Ascending aorta (tissue), 2 donors: ENCODE measurements around the gene TDRD12. TPM values are rescaled to one million over a fixed set of nuclear protein-coding genes. Genes with fewer than 3 reads are reported as not detected.

ENCODE experiments used
- DNase-seq, 2 donors: peaks; one replicate each; pipeline ENCODE4 v3.0.0-alpha.2; 2019; ENCODE audit warnings: low spot score in 2 of 2
- H3K27ac ChIP-seq, 2 donors: fragments of 200-600 bp; sonication (generic); one replicate each; pipeline ENCODE4 v1.5.1; 2016 to 2017; ENCODE audit warnings: mild to moderate bottlenecking in 1 of 2
- H3K27me3 ChIP-seq: fragments of 200-600 bp; sonication (generic); one replicate; pipeline ENCODE4 v1.5.1; 2017
- H3K36me3 ChIP-seq, 2 donors: fragments of 200-600 bp; sonication (generic); one replicate each; pipeline ENCODE4 v1.5.1; 2016
- H3K4me1 ChIP-seq, 2 donors: fragments of 200-600 bp; sonication (generic); one replicate each; pipeline ENCODE4 v1.5.1; 2016 to 2017; ENCODE audit warnings: mild to moderate bottlenecking in 1 of 2
- H3K4me3 ChIP-seq, 2 donors: fragments of 200-600 bp; sonication (generic); one replicate each; pipeline ENCODE4 v1.5.1; 2016 to 2017; ENCODE audit warnings: mild to moderate bottlenecking in 1 of 2
- H3K9me3 ChIP-seq, 2 donors: fragments of 200-600 bp; sonication (generic); one replicate each; pipeline ENCODE4 v1.5.1; 2016
- intact Hi-C: fragments of 100-400 bp; cut with DNase I; formaldehyde crosslinking; loops from one replicate; pipeline ENCODE4 v1.15.1; 2023
- total RNA-seq: library from RNA; depleted of rRNA; stranded (reverse); fragments of >200 nt; gene quantifications from one replicate; pipeline ENCODE4 v1.1.0, GENCODE V29; 2016
- TF ChIP-seq, protein P1 (sequence below), 3 experiments: fragments of 200-600 bp in 2 of 3; fragments of 450-650 bp in 1 of 3; sonication (generic) in 2 of 3; IDR thresholded peaks; one replicate each; pipeline ENCODE4 v1.5.1; 2016 to 2019; ENCODE audit warnings: antibody characterized with exemption in 3 of 3, mild to moderate bottlenecking in 1 of 3, moderate library complexity in 1 of 3

TDRD12 gene
- total RNA-seq, 1 donor from 2014 or later, result 0.11 TPM

GRCh38 chr19:32798201-32798600 lies 78.6 kb downstream of the TDRD12 start:
- TF ChIP-seq, protein P1, sequence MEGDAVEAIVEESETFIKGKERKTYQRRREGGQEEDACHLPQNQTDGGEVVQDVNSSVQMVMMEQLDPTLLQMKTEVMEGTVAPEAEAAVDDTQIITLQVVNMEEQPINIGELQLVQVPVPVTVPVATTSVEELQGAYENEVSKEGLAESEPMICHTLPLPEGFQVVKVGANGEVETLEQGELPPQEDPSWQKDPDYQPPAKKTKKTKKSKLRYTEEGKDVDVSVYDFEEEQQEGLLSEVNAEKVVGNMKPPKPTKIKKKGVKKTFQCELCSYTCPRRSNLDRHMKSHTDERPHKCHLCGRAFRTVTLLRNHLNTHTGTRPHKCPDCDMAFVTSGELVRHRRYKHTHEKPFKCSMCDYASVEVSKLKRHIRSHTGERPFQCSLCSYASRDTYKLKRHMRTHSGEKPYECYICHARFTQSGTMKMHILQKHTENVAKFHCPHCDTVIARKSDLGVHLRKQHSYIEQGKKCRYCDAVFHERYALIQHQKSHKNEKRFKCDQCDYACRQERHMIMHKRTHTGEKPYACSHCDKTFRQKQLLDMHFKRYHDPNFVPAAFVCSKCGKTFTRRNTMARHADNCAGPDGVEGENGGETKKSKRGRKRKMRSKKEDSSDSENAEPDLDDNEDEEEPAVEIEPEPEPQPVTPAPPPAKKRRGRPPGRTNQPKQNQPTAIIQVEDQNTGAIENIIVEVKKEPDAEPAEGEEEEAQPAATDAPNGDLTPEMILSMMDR (IDR thresholded peaks at IDR 0.05), result no peak
- DNase-seq, result no peak
- Histone ChIP-seq H3K4me1 (no peaks in the 10 kb centered on the region), H3K9me3 (no peaks in the 10 kb centered on the region), H3K4me3 (no peak overlapping the region), H3K36me3 (no peaks in the 10 kb centered on the region), H3K27me3 (no peaks in the 10 kb centered on the region), H3K27ac (no peak overlapping the region)
- intact Hi-C loops, result no loop called here

DNA sequence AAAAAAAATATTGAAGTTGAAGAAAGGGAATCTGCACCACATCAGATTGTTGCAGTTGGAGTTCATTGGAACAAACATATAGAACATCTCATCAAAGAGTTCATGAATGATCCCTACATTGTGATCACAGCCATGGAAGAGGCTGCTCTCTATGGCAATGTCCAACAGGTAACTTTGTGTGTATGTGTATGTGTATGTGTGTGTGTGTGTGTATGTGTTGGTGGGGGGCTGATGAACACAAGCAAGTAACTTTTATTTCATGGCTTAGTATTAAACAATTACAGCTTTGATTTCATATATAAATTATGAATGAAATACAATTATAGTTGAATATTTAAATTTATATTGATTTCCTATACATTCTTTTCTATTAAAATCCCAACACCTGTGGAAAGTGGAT lies 80.6 kb downstream of the TDRD12 start:
- Histone ChIP-seq H3K27ac (no peak overlapping the region), H3K4me1 (no peaks in the 10 kb centered on the region), H3K9me3 (no peaks in the 10 kb centered on the region), H3K36me3 (no peaks in the 10 kb centered on the region), H3K4me3 (no peak overlapping the region), H3K27me3 (no peaks in the 10 kb centered on the region)
- intact Hi-C loops, result no loop called here
- no peak for DNase-seq
- TF ChIP-seq, protein P1 (IDR thresholded peaks at IDR 0.05), result no peak

- TF ChIP-seq, protein P1 (IDR thresholded peaks at IDR 0.05), result no peak
- intact Hi-C loops, result no loop called here
These were observed 81.2 kb downstream of the TDRD12 start for GRCh38 chr19:32800754-32801153.

DNA sequence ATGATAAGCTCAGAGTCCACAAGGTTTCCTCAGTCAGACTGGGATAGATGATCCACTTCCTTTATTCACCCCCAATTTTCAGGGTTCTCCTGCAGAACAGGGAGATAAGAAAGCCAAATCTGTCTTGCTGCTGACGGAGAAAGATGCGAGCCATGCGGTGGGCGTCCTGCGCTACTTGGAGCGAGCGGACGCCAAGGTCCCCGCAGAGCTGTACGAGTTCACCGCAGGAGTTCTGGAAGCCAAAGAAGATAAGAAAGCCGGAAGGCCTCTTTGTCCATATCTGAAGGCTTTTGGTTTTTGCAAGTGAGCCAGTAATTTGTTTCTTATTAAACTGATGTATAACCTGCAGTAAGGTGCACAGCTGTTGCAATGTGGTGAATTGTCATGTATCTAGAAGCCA lies 83.3 kb downstream of the TDRD12 start:
- Histone ChIP-seq H3K36me3 (no peaks in the 10 kb centered on the region), H3K4me1 (no peaks in the 10 kb centered on the region), H3K27me3 (no peaks in the 10 kb centered on the region), H3K9me3 (no peaks in the 10 kb centered on the region), H3K4me3 (no peak overlapping the region), H3K27ac (no peak overlapping the region)
- no peak for DNase-seq
- TF ChIP-seq, protein P1 (IDR thresholded peaks at IDR 0.05), result no peak
- intact Hi-C loops, result no loop called here

More at GRCh38 chr19:32800754-32801153, 81.2 kb downstream of the TDRD12 start:
- Histone ChIP-seq H3K36me3 (no peaks in the 10 kb centered on the region), H3K27ac (no peak overlapping the region), H3K9me3 (no peaks in the 10 kb centered on the region), H3K4me1 (no peaks in the 10 kb centered on the region), H3K4me3 (no peak overlapping the region), H3K27me3 (no peaks in the 10 kb centered on the region)
- no peak for DNase-seq

DNA sequence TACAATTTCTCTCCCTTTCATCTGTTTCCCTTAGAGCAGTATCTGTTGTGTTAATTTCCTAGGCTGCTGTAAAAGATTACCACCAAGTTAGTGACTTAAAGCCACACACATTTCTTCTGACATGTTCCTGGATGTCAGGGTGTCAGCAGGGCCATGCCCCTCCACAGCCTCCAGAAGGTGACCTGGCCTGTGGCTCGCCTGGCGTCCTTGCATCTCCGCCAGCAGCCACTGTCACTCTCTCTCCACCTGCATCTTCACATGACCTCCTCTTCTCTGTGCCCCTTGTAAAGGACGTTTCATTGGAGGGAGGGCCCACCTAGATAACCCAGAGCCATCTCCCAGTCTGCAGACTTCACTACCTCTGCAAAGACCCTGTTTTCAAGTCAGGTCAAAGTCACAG lies 88.7 kb downstream of the TDRD12 start:
- Histone ChIP-seq H3K36me3 (no peaks in the 10 kb centered on the region), H3K4me3 (no peak overlapping the region), H3K27ac (no peak overlapping the region), H3K27me3 (no peaks in the 10 kb centered on the region), H3K4me1 (no peaks in the 10 kb centered on the region), H3K9me3 (no peaks in the 10 kb centered on the region)
- intact Hi-C loops, result no loop called here
- TF ChIP-seq, protein P1 (IDR thresholded peaks at IDR 0.05), result no peak
- no peak for DNase-seq

GRCh38 chr19:32809254-32809653 lies 89.7 kb downstream of the TDRD12 start:
- TF ChIP-seq, protein P1 (IDR thresholded peaks at IDR 0.05), result no peak
- Histone ChIP-seq H3K4me1 (no peaks in the 10 kb centered on the region), H3K9me3 (no peaks in the 10 kb centered on the region), H3K27ac (no peak overlapping the region), H3K27me3 (no peaks in the 10 kb centered on the region), H3K4me3 (no peak overlapping the region), H3K36me3 (no peaks in the 10 kb centered on the region)
- DNase-seq, result no peak
- intact Hi-C loops, result no loop called here
